GM21515 (cell line): ENCODE data around the gene C1QTNF6.

Experiments used
- ATAC-seq: cut with Tn5 transposase; IDR thresholded peaks from one replicate; pipeline ENCODE4 v1.9.1; 2021; ENCODE audit not compliant: unreplicated experiment

Gene C1QTNF6

GRCh38 chr22:37146507-37147180 is 41.4 kb downstream of the C1QTNF6 start:
- ATAC-seq: no peak

GRCh38 chr22:37146051-37146385 is 42.0 kb downstream of the C1QTNF6 start:
- ATAC-seq: no peak

- ATAC-seq: no peak
Measured at GRCh38 chr22:37145180-37146050, 42.6 kb downstream of the C1QTNF6 start.

GRCh38 chr22:37144180-37144554 is 43.9 kb downstream of the C1QTNF6 start:
- ATAC-seq: no peak

- no peak for ATAC-seq
Measured at GRCh38 chr22:37141971-37142370, 46.1 kb downstream of the C1QTNF6 start.

GRCh38 chr22:37141476-37141875 is 46.6 kb downstream of the C1QTNF6 start:
- no peak for ATAC-seq

GRCh38 chr22:37140686-37141323 is 47.2 kb downstream of the C1QTNF6 start:
- ATAC-seq: no peak

GRCh38 chr22:37139762-37140161 is 48.3 kb downstream of the C1QTNF6 start:
- no peak for ATAC-seq

GRCh38 chr22:37138849-37139561 is 49.0 kb downstream of the C1QTNF6 start:
- no peak for ATAC-seq

- ATAC-seq: no peak
Measured at GRCh38 chr22:37137903-37138665, 50.0 kb downstream of the C1QTNF6 start.

- ATAC-seq: no peak
Measured at GRCh38 chr22:37137131-37137530, 50.9 kb downstream of the C1QTNF6 start.

GRCh38 chr22:37135023-37135422 is 53.0 kb downstream of the C1QTNF6 start:
- ATAC-seq: no peak

GRCh38 chr22:37133304-37134018 is 54.6 kb downstream of the C1QTNF6 start:
- ATAC-seq: no peak

GRCh38 chr22:37132773-37133172 is 55.3 kb downstream of the C1QTNF6 start:
- no peak for ATAC-seq
